IPS DF 4.7 (cell line): ENCODE data around the gene ESF1.
A peak's percentile ranks its signal among the peaks of the same experiment; 100 is the strongest.
"Not testable (repeated sequence)": the region's sequence is repeated elsewhere in the genome, so short reads cannot be mapped to it uniquely, and the experiment has no call there.

Source experiments
- DNase-seq: peaks from one replicate; pipeline ENCODE4 v3.0.0-alpha.2; 2013; ENCODE audit warnings: low spot score; ENCODE audit errors: extremely low read depth

ESF1 gene

DNA sequence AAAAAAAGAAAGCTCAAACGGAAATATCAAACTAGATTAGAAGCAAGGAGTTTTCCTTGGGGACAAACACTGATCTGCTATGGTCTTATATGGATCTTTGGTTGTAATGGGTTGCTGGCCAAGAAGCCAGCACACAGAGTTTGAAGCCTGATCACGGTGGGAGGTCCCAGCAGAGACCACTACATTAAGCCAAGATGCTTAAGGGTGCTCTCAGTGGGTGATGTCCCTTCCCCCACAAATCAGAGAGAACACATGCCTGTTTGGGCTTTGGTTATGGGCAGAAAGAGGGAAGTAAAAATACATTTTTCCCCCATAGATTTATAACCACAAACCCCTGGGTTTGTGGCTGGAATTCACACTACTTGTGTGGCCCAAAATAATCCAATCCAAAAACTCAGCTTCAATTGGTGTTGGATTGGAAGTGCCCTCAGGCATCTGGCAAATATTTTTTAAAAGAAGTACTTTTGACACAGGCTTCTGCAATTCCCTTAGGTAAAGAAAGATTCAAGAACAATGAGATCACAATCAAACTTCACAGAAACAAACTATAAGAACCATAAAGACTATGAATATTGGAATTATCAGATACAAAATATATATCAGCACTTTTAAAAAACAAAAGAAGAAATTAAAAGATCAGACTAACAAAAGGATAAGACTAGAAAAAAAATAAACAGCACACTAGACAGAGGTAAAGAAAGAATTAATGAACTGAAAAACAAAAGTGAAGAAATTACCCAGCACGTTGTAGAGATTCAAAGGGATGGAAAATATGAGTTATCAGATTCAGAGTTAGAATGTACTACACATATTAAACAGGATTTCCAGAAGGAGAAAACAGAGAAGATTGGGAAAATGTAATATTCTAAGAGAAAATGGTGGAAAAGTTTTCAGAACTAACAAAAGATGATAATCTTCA is 44.7 kb downstream of the ESF1 start:
- DNase-seq: no peak

DNA sequence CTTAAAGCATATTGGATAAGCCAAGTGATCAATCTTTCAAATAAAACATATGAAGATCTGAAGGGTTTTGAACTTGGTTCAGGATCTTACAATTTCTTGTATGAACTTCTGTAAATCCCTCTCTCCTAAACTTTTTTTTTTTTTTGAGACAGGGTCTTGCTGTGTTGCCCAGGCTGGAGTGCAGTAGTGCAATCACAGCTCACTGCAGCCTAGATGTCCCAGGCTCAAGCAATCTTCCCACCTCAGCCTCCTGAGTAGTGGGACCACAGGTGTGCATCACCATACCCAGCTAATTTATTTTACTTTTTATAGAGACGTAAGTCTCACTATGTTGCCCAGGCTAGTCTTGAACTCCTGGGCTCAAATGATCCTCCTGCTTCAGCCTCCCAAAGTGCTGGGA is 46.5 kb downstream of the ESF1 start:
- not testable (repeated sequence) for DNase-seq

DNA sequence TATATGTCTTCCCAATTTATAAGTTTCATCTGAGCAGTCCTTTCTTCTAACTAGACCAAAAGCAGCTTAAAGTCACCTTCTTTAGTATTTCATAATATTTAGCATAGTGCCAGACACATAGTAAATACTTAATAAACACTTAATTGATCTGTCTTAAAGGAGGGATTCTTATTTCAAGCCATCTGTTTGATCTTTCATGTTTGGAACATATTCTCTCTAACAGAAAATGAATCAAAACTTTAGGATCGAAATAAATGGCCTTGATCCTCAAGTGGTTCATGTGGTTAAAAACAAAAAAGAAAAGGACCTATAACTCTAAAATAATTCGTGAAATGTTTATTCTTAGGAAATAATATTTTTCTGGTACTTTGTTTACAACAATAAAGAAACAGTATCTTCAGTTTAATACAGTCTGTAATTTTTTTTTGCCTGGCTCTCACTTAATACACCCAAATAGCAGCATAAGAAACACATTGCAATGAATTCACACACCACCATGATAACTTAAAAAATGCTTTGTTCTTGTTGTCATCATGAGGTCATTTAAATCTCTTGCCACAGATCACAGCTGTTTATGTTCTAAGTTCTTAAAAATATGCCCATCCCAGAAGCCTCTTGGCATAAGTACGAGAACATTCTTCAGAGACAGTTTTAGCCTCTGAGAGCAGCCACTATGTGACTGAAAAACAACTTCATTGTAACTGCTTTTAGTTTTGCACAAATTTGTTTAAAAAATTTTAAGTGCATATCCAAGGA is 48.1 kb downstream of the ESF1 start:
- DNase-seq: no peak

DNA sequence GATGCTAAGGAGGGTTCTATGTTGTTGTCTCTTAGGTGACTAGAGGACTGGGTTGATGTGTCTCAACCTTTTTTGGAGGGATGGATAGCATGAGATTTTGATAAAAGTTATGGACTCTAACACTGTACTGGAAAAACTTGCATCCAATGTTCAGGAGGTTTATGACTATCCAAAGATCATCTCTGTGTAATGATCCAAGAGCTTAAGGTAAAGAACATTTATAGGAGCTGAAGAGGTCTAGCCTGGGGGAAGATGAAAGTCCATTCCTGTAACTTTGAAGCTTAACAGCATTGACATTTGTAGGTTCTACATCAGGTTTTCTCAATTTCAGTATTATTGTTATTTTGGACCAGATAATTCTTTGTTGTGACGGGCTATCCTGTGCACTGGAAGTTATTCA is 48.9 kb downstream of the ESF1 start:
- DNase-seq: no peak

DNA sequence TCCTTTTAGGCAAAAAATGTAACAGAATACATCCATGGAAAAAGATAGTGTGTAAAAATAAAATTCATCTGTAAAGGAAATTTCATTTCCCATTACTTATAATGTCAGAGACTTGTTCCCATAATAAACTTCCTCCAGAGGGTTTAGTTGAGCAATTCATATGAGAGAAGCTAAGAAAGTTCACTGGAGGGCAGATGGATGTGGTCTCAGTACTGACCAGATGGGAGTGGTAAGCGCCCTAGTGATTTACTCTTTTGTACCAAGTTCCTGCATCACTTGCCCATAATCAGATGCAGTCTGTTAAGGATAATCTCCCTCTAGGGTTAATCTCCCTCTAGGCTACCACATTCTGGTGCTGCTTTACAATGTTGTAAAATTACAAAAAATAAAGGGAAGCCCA is 61.7 kb downstream of the ESF1 start:
- DNase-seq: no peak

DNA sequence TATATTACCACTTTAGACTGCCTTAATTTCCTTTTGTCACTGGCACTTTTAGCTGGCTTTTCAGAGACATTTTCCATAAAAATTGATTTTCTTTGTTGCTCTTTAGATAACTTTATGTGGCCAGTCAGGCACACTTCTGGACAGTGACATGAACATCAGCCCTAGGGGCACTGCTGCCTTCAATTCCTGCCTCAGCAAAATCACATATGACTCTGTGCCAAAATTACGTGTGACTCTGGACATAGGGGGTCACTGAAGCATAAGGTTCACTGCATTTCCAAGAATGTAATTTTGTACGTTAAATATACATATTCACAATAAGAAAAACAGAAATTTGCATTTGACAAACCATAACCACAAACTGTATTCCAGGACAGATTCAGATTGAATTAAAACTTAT is 66.5 kb downstream of the ESF1 start:
- DNase-seq: no peak

DNA sequence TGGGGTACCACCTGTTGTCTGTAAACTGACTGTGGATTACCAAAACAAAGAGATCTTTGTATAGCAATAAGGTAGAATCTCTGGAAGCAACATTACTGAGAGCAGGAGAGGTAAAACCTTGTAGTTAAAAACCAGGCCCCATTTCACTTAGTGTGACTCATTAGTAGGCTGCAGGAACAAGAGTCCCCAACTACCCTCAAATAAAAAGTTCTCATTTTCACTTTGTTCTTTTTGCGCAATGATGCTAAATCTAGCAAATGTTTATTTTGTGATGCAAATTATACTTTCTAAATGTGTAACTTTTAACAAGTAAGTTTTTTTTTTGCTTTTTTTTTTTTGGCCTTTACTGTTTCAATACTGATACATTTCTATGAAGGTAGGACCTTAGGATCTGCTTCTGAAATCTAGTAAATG is 67.1 kb downstream of the ESF1 start:
- DNase-seq: peak; percentile 3

DNA sequence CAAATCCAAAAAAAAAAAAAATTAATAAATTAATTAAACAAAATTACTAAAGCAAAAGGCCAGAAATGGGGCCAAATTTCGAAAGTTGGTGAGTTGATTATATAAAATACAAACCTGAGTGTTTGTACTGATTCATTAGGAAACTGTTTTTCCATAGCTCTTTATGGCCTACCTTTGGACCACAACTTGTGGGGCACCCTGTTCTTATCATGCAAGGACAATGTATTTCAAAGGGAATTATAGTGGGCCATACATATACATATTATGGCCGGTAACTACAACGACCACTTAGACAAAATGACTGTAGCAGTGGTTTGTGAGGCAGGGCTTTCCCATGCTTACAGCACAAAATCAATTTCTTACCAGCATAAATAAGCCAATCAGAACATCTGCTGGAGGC is 69.5 kb downstream of the ESF1 start:
- DNase-seq: no peak

DNA sequence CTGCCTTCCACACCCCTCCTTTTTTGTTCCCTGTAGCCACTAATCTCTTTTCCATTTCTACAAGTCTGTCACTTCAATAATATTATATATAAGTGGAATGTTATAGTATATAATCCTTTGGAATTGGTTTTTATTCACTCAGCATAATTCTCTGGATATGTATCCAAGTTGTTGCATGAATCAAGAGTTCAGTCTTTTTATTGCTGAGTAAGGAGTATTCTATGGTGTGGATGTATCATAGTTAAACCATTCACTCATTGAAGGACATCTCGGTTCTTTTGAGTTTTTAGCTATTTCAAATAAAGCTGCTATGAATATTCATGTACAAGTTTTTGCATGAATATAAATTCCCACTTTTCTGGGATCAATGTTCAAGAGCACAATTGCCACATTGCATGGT is 76.5 kb downstream of the ESF1 start:
- no peak for DNase-seq

DNA sequence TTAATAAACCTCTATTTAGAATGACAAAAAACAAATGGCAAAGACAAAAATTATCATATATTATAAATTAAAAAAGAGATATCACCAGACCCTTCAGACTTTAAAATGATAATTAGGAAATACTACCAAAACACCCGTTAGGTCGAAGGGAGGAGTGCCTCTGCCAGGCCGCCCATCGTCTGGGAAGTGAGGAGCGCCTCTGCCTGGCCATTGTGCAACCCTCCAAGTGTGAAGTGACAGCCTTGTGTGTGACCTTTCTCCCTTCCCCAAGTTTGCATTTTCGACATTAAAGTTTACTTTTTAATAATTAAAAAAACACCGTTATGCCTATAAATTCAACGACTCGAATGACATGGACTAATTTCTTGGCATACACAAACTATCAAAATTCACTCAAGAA is 81.5 kb downstream of the ESF1 start:
- no peak for DNase-seq

DNA sequence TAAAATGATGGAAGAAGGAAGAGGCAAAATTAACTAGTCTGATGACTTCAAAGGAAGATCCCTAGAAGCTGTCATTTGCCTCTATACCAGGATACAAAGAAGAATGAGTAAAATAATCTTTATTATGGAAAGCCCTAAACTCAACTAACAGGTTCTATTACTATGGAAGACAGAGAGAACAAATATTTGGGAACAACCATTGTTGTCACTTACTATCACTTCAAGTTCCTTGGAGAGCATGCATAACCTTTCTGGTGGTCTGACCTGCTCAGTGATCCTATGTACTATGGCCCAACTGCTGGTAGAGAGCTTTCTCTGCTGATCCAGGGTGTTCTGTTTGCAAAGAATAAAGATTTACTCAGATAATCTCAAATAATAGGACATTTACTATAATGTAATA is 83.2 kb downstream of the ESF1 start:
- no peak for DNase-seq

DNA sequence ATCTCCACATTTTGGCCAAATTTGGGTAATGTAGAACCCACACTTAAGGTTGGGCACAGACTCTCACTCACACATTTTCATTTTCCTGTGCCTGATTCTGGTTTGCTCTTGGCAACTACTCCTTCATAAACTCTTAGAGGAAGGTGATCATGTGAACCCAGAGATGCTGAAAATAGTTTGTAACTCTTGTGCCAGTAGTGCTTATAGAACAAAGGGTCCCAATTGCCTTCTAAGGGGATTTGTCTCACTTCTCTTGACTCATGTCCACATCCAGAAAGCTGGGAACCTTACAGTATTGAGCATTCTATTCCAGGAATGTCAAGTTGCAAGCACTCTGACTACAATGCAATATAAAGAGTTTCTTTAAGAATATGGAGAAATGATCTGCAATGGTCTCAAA is 84.0 kb downstream of the ESF1 start:
- DNase-seq: no peak

DNA sequence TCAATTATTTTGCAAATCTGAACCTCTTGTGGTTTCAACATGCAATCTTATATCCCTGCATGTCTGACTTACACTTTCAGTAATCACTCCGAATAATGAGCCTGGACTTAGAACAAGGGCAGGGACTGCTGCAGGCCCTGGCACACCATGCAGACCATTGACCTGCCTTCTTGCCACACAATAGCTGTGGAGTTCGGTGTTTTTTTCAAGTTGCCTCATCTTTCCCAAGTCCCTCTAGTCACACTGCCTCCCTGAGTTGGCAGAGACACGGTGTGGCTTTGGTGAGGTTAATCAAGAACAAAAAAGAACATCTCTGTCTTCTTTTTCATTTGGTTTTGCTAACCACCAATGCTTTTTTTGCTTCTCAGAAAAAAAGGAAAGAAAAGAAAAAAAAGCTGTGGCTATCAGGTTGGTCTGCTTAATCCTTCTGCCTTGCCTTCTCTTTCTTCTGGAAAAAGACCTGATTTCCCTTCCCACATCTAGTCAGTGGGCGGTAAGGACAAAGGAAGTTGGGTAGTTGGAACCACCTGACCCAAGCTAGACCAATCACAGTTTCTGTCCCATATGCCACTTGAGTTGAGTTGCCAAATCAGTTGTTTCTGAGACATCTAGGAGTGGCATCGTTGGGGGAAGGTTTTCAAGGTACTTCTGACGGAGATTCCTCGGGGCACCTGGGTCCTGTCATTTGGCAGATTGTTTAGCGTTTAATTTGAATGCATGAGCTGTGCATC is 90.1 kb downstream of the ESF1 start:
- DNase-seq: no peak

DNA sequence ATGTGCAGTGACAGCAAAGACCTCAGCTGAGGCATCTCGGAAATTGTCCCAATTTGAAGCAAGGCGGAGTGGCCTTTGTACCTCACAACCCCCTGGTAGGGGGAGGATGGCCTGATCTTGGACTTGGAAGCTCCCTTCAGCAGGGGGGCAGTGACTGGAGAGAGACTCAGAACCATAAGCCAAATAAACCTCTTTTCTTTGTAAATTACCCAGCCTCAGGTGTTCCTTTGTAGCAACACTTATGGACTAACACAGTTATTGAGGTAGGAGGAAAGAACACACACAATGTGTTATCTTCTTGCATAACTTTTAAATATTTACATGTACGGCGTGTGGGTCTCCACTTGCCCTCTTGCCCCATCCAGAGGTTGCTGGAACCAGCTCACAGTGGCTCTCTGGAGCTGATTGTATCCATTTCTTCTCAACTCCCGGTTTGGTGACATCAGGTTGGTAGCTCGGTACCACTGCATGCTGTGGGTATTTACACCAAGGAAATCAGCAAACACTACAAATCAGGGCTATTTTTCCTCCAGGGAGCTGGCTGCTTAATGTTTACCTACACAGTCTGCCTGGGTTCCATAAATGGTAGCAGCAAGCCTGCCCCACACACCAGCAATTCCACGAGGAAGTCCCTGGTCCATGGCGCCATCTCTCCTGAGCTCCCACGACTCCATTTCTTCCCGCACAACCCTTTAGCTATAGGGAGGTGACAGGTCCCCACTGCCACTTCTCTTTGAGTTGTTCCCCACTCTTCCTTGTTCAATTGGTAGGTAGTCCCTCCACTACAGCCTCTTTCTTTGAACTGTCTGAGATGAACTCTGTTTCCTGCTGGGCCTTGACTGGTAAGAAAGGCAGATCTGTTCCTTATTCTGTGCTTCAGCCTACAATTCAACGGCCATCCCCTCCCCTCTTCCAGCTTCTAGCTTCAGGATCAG is 91.7 kb downstream of the ESF1 start:
- DNase-seq: no peak

DNA sequence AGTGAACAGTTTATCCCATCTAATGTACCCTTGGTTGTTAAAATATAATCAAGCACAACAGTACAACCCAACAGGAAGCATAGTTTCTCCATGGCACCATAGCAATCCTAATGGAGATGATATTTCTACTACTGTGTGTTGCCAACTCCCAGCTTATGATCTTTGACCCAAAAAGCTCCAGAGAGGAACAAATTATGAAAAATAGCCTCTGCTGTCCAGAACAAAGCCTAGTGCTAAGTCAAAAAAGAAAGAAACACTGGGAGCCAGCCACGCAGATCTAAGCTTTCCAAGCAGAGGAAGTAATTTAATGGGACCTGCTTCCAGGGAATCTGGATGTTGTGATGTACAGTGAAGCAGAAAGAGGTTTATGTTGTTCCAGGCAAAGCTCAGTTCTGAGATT is 93.8 kb downstream of the ESF1 start:
- DNase-seq: no peak

DNA sequence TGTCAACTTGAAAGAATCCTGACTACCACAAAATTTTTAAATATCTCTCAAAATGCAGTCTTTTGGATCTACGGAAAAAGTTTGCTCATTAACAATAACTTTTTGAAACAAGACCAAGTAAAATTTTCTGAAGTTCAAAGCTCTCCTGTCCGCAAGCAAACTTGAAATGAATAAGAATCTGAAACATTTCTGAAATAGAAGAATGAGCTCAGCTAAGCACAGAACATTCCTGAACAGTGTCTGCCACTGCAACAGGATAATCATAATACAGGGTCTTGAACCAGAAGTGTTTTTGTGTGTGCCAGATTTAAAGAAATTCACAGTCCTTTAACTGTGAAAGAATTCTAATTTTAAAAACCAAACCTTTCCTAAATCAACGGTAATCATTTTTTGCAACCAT is 96.9 kb downstream of the ESF1 start:
- DNase-seq: no peak

DNA sequence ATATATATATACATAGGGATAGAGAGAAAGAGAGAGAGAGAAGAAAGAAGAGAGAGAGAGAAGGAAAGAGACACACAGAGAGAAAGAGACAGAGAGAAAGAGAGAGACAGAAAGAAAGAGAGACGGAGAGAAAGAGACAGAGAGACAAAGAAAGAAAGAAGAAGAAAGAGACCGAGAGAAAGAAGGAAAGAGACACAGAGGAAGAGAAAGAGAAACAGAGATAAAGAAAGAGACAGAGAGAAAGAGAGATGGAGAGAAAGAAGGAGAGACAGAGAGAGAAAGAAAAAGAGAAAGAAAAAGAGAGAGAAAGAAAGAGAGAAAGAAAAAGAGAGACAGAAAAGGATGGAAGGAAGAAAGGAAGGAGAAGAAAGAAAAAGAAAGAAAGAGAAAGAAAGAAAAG is 99.1 kb downstream of the ESF1 start:
- no peak for DNase-seq

DNA sequence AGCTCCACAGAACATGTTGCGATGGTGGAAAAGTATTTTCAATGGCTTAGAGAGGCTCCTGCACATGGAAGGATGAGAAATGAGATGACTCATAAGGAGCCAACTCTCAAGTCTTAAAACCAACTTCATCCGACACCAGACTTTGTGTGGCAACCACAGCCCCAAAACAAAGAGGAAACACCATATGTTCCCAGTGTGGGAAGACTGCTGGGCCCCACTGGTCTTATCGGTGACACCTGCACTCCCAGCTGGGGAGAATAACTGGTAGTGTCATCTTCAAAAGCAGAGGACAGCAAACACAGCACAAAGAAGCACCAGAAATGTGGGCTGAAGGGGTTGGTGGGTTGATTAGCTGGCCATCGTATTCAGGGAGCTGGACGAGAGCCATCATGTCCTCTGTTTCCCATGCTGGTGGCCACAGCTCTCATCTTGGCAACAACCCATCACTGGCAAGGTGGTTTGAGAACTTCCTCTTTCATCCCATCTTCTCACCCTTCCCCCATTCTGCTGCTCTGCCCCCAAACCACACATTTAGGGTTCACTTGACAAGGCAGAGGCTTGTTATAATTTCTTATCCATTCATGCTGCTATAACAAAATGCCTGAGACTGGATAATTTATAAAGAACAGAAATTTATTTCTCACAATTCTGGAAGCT is 100.0 kb downstream of the ESF1 start:
- DNase-seq: no peak

DNA sequence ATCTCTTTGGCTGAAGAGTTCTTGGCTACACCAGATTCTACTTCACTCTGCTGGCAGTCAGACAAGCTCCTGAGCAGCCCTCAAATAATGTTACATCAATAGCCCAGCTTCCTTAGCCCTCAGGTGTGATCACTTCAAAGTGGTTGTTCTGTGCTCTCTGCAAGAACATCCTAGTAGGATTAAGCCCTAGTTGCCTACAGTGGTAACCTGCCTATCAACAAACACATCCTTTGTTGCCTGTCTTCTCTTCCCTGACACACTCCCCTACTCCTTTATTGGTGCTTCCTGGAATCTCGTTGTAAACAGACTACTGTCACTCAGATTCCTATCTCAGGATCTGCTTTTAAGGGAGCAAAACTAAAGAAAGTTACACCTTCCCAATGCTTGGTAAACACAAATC is 100.9 kb downstream of the ESF1 start:
- no peak for DNase-seq
